Skin epidermis (tissue), 12 donors: ENCODE results near the gene FIGN.
A peak's percentile ranks its signal among the peaks of the same experiment; 100 is the strongest.

Experiments used
- H3K27ac ChIP-seq, 21 experiments: fragments of 200-600 bp; sonication (generic) in 11 of 21; one replicate each; pipeline ENCODE4 v1.5.0; 2020; ENCODE audit warnings: mild to moderate bottlenecking in 3 of 21, inconsistent platforms in 2 of 21, moderate library complexity in 2 of 21
- H3K4me3 ChIP-seq, 7 experiments: fragments of 200-600 bp; sonication (generic) in 2 of 7; one replicate each; pipeline ENCODE4 v1.5.0; 2020; ENCODE audit warnings: inconsistent platforms in 2 of 7, mild to moderate bottlenecking in 2 of 7, moderate library complexity in 1 of 7

FIGN gene

GRCh38 chr2:163741435-163741834, 5.6 kb upstream of the FIGN start:
- H3K27ac ChIP-seq = no peak overlapping the region
- no peak overlapping the region for H3K4me3 ChIP-seq

GRCh38 chr2:163737563-163737962, 1.8 kb upstream of the FIGN start:
- Histone ChIP-seq H3K4me3 (no peak overlapping the region), H3K27ac (no peak overlapping the region)

- H3K27ac ChIP-seq = peak overlapping the region in 5 of 21 experiments; percentile 81 to 94 (median 91)
- peak overlapping the region in 2 of 7 experiments; percentile 47 to 61 for H3K4me3 ChIP-seq
These were observed 1.3 kb upstream of the FIGN start for GRCh38 chr2:163737190-163737439.

GRCh38 chr2:163736433-163737189, 803 bp upstream of the FIGN start:
- H3K27ac ChIP-seq = peak overlapping the region; percentile 25 to 94 (median 78)
- peak overlapping the region; percentile 43 to 61 (median 50) for H3K4me3 ChIP-seq

GRCh38 chr2:163734881-163735684, 725 bp downstream of the FIGN start:
- Histone ChIP-seq H3K27ac (peak overlapping the region in 19 of 21 experiments; percentile 26 to 94 (median 78)), H3K4me3 (peak overlapping the region; percentile 43 to 61 (median 50))

- peak overlapping the region in 2 of 7 experiments; percentile 52 to 61 for H3K4me3 ChIP-seq
- peak overlapping the region in 14 of 21 experiments; percentile 36 to 82 (median 62) for H3K27ac ChIP-seq
These were observed 1.4 kb downstream of the FIGN start for GRCh38 chr2:163734401-163734800.

- Histone ChIP-seq H3K4me3 (peak overlapping the region in 2 of 7 experiments; percentile 7 to 61), H3K27ac (peak overlapping the region in 14 of 21 experiments; percentile 36 to 69 (median 55))
These were observed 1.9 kb downstream of the FIGN start for GRCh38 chr2:163733956-163734355.

GRCh38 chr2:163733301-163733938, 2.4 kb downstream of the FIGN start:
- Histone ChIP-seq H3K27ac (peak overlapping the region in 15 of 21 experiments; percentile 4 to 69 (median 52)), H3K4me3 (peak overlapping the region in 3 of 7 experiments; percentile 1 to 61 (median 7))

- Histone ChIP-seq H3K27ac (peak overlapping the region in 14 of 21 experiments; percentile 4 to 68 (median 52)), H3K4me3 (peak overlapping the region in 3 of 7 experiments; percentile 1 to 61 (median 7))
These were observed 3.1 kb downstream of the FIGN start for GRCh38 chr2:163732727-163733126.

- no peak overlapping the region for H3K4me3 ChIP-seq
- H3K27ac ChIP-seq = peak overlapping the region in 9 of 21 experiments; percentile 12 to 66 (median 49)
These were observed 4.1 kb downstream of the FIGN start for GRCh38 chr2:163731735-163732134.

- Histone ChIP-seq H3K4me3 (no peak overlapping the region), H3K27ac (peak overlapping the region in 4 of 21 experiments; percentile 12 to 64 (median 34))
These were observed 5.3 kb downstream of the FIGN start for GRCh38 chr2:163730556-163730955.

GRCh38 chr2:163729636-163730273, 6.1 kb downstream of the FIGN start:
- Histone ChIP-seq H3K4me3 (no peak overlapping the region), H3K27ac (peak overlapping the region in 1 of 21 experiments; percentile 49)

- H3K4me3 ChIP-seq = no peak overlapping the region
- H3K27ac ChIP-seq = no peak overlapping the region
These were observed 11.9 kb downstream of the FIGN start for GRCh38 chr2:163723881-163724280.

- H3K27ac ChIP-seq = no peak overlapping the region
- H3K4me3 ChIP-seq = no peak overlapping the region
These were observed 12.5 kb downstream of the FIGN start for GRCh38 chr2:163723348-163723747.

GRCh38 chr2:163719331-163719730, 16.5 kb downstream of the FIGN start:
- Histone ChIP-seq H3K27ac (no peak overlapping the region), H3K4me3 (no peak overlapping the region)

- H3K4me3 ChIP-seq = no peak overlapping the region
- no peak overlapping the region for H3K27ac ChIP-seq
These were observed 17.7 kb downstream of the FIGN start for GRCh38 chr2:163717993-163718680.

GRCh38 chr2:163717515-163717914, 18.3 kb downstream of the FIGN start:
- Histone ChIP-seq H3K4me3 (no peak overlapping the region), H3K27ac (no peak overlapping the region)

GRCh38 chr2:163716101-163716500, 19.7 kb downstream of the FIGN start:
- no peak overlapping the region for H3K4me3 ChIP-seq

GRCh38 chr2:163715668-163716067, 20.1 kb downstream of the FIGN start:
- Histone ChIP-seq H3K27ac (no peak overlapping the region), H3K4me3 (no peak overlapping the region)

More at GRCh38 chr2:163716101-163716500, 19.7 kb downstream of the FIGN start:
- no peak overlapping the region for H3K27ac ChIP-seq
